Renal pelvis (tissue), 4 donors: ENCODE results near the gene GAS1. TPM values are rescaled to one million over a fixed set of nuclear protein-coding genes. Genes with fewer than 3 reads are reported as not detected.
A peak's percentile ranks its signal among the peaks of the same experiment; 100 is the strongest.

ENCODE experiments used
- DNase-seq: peaks from one replicate; pipeline ENCODE4 v3.0.0-alpha.2; 2013
- polyA plus RNA-seq, 3 donors: library from polyadenylated mRNA; unstranded; fragments of 120-200 nt; gene quantifications; one replicate each; pipeline ENCODE4 v1.2.1, GENCODE V29; 2013; ENCODE audit not compliant: insufficient read length in 3 of 3

Gene GAS1
- polyA plus RNA-seq, 3 donors = 35.4 to 54.8 (median 45.4) TPM

- DNase-seq = no peak
Measured at GRCh38 chr9:86940774-86941173, 6.5 kb downstream of the GAS1 start.

GRCh38 chr9:86939891-86940290 lies 7.4 kb downstream of the GAS1 start:
- DNase-seq = no peak

GRCh38 chr9:86939321-86939720 lies 8.0 kb downstream of the GAS1 start:
- no peak for DNase-seq

- DNase-seq = no peak
Measured at GRCh38 chr9:86938780-86939179, 8.5 kb downstream of the GAS1 start.

- no peak for DNase-seq
Measured at GRCh38 chr9:86926145-86926544, 21.2 kb downstream of the GAS1 start.

GRCh38 chr9:86925686-86926085 lies 21.6 kb downstream of the GAS1 start:
- no peak for DNase-seq

- DNase-seq = no peak
Measured at GRCh38 chr9:86924206-86924605, 23.1 kb downstream of the GAS1 start.

GRCh38 chr9:86921151-86921923 lies 26.0 kb downstream of the GAS1 start:
- DNase-seq = no peak

GRCh38 chr9:86918556-86918955 lies 28.8 kb downstream of the GAS1 start:
- DNase-seq = no peak

GRCh38 chr9:86912210-86912609 lies 35.1 kb downstream of the GAS1 start:
- no peak for DNase-seq

- no peak for DNase-seq
Measured at GRCh38 chr9:86909388-86909787, 37.9 kb downstream of the GAS1 start.

- DNase-seq = no peak
Measured at GRCh38 chr9:86908261-86908660, 39.0 kb downstream of the GAS1 start.

GRCh38 chr9:86907346-86907745 lies 40.0 kb downstream of the GAS1 start:
- no peak for DNase-seq

GRCh38 chr9:86903734-86904085 lies 43.6 kb downstream of the GAS1 start:
- DNase-seq = no peak

GRCh38 chr9:86902991-86903733 lies 44.1 kb downstream of the GAS1 start:
- peak; percentile 86 for DNase-seq

GRCh38 chr9:86902586-86902985 lies 44.7 kb downstream of the GAS1 start:
- DNase-seq = peak; percentile 29

- no peak for DNase-seq
Measured at GRCh38 chr9:86902176-86902575, 45.1 kb downstream of the GAS1 start.

GRCh38 chr9:86901511-86901910 lies 45.8 kb downstream of the GAS1 start:
- no peak for DNase-seq
